Heart left ventricle (tissue), 13 donors: Measurements from ENCODE around the gene RPS8.

Experiments
- CTCF ChIP-seq, 12 donors: fragments of 200-600 bp; sonication (generic) in 4 of 12; IDR thresholded peaks; one replicate each; pipeline versions ENCODE4 v1.5.0 to v1.8.0; 2018 to 2022; ENCODE audit warnings: antibody characterized with exemption in 12 of 12, mild to moderate bottlenecking in 5 of 12
- POLR2A ChIP-seq, 2 donors: fragments of 450-650 bp; IDR thresholded peaks; one replicate each; pipeline ENCODE4 v1.6.1; 2017; ENCODE audit warnings: antibody characterized with exemption in 2 of 2, mild to moderate bottlenecking in 2 of 2, moderate library complexity in 2 of 2
- donor health status: ischemic (EF 13 %, LVEDD 7.1; RV severe dilation, severe dysfunction).
- donor health status: DM: no; HTN: yes; CAD: no.
- donor health status: DM: no; HTN: no; CAD: no.
- donor health status: ischemic (EF 25% LVEDD 6.9; RV normal size, moderate dysfunction).
- donor health status: ischemic (EF 25% LVEDD 5.7; RV mildly dilated, moderate dysfunction).
- donor health status: ischemic (EF 35%, LVEDD 5.7; RV mildly dilated, moderate dysfunction).
- donor health status: nonischemic (EF 11% LVEDD 7.7; RV severe dilation, severe dysfunction).
- donor health status: DM: yes; HTN: yes; CAD: no.
- donor health status: PGD.
- donor health status: ischemic (EF 29% LVEDD 5.4; RV normal size, mild dysfunction).
- donor health status: nonischemic (EF 23%, LVEDD 6.1; RV moderate dilation, normal function).

- no peak for TF ChIP-seq CTCF (IDR thresholded peaks at IDR 0.05)
- peak in 1 of 2 donors; percentile 61 for TF ChIP-seq POLR2A (IDR thresholded peaks at IDR 0.05)
These were observed 33.0 kb downstream of the RPS8 start, which contains the start of gene BTBD19 for GRCh38 chr1:44808063-44808937.
